ENCODE measurements around the gene IL26.

IL26 gene

DNA sequence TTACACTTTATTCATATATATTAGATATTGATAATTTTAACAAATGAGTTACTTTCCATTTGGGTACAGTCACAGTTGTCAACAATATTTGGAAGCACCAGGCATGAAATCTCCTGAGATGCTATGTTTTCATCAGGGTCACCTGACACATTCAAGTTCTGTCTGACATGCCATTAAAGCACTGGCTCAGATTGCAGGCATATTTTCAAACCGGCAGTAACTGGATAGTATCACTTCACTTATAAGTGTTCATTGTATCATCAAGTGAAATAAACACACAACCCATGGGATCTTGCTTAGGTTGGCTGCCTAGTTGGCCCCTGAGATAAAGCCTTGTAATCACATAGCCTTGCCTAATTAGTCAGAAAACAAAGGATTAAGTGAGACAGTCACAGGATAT is 70.8 kb downstream of the IL26 start:
- DNase-seq (ENCODE audit: low spot score): no peak
